HG03060 (cell line): ENCODE data around the gene RTRAF.

Experiments used
- ATAC-seq: cut with Tn5 transposase; IDR thresholded peaks from one replicate; pipeline ENCODE4 v1.9.1; 2021; ENCODE audit warnings: low read depth, moderate number of reproducible peaks; ENCODE audit not compliant: unreplicated experiment

RTRAF gene

GRCh38 chr14:52020161-52020714, 30.9 kb downstream of the RTRAF start:
- no peak for ATAC-seq

DNA sequence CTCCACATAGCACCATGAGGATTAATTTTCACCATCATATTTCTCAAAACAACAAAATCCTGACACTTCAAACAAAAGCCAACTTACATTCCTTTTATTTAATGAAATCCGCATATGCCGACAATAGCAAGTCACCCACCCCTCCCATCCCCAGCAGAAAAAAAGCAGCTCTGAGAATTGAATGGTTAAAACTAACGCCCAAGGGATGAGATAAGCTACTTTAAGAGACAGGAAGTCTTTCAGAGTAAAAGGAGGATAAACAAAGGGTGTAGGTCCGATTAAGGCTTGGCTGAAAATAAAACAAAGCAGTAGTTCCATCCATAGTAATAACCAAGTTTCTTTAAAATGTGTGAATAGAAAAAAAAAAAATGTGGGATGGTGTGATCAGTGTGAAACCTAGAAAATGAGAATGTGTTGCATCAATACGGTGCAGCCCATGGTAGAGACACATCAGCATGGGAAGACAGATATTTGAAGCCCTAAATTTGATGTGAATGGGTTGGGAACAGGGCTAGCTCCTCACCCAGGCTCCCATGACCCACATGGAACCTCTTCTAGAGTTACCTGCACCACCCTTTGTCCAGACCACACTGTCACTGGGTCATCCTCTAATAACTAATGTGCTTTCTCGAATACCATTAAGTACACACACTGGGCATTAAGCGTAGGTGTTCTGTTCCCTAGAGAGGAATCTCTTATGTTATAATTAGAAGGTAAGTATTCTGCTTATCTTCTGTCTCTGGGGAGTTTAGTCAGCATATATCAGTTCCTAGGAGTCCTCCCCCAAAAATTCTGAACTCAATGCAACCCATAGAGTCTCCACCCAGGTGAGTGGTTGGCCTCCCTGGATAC, 31.7 kb downstream of the RTRAF start:
- no peak for ATAC-seq

GRCh38 chr14:52021957-52022600, 32.7 kb downstream of the RTRAF start:
- ATAC-seq, result peak; percentile 88

DNA sequence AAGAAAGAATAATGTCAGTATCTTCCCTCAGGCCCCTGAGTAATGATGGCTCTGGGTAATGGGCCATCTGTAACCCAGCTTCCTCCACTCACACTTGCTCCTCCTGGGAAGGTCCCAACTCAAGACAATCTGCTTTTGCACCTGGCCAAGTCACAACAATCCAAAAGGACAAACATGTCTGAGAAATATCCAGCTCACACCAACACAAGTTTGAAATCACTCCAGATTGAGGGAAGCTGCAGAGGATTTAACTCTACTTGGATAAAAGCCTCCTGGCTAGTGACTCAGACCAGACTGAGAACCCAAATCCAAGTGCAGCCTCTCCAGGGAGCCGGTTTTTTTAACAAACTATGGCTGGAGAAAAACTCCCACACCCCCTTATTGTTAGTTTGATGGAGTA, 34.2 kb downstream of the RTRAF start:
- ATAC-seq, result no peak

GRCh38 chr14:52025310-52025709, 36.0 kb downstream of the RTRAF start:
- ATAC-seq, result no peak

GRCh38 chr14:52026017-52026660, 36.8 kb downstream of the RTRAF start:
- no peak for ATAC-seq

DNA sequence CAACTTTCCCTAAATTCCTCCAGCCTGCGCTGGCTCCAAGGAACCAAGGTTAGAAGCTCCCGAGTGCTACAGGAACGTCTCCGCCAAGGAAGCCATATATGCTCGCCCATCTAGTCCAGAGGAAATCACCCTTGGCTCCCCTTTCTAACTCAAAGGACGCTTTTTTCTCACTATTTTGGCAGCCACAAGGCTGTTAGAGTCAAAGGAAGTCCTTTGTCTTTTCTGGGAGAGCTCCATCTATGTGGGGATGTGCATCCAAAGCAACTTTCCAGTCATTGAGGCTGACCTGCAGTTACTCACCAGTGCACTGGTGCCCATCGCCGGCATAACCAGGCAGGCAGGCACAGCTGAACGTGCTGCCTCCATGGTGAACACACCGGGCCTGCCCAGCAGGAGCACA, 37.6 kb downstream of the RTRAF start:
- no peak for ATAC-seq

DNA sequence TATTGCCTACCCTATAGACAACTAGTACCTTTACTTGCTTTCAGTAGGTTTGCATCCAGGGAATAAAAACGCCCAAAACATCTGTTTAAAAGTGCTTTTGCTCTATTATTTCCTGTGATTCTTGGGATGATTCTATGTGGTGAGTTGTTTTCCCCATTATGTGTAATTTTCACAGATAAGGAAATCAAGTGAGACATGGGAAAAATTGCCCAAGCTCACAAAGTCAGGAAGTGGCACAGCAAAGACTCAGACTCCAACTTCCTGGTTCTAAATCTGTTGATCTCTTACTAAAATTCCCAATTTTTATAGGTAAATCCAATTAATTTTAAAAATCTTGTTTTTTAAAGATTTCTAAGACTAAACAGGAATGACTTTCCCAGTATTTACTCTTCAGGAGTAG, 40.5 kb downstream of the RTRAF start:
- no peak for ATAC-seq

DNA sequence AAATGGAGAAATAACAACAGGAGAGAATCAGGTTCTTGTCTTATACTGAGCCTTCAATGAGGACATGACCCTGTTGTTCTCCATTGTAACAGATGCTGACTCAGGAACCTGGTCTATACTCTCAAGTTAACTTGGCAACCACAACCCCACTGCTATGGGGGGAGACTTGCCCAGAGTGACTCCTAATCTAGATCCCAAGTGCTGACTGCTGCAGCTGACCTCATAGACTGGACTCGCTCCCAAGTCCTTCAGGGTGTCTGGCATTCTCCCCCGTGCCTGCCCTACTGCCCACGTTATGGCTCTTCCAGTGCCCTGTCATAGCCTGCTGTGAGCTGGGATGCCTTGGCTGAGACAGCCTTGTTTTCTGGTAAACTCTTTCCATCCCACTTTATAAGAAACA, 42.4 kb downstream of the RTRAF start:
- no peak for ATAC-seq

DNA sequence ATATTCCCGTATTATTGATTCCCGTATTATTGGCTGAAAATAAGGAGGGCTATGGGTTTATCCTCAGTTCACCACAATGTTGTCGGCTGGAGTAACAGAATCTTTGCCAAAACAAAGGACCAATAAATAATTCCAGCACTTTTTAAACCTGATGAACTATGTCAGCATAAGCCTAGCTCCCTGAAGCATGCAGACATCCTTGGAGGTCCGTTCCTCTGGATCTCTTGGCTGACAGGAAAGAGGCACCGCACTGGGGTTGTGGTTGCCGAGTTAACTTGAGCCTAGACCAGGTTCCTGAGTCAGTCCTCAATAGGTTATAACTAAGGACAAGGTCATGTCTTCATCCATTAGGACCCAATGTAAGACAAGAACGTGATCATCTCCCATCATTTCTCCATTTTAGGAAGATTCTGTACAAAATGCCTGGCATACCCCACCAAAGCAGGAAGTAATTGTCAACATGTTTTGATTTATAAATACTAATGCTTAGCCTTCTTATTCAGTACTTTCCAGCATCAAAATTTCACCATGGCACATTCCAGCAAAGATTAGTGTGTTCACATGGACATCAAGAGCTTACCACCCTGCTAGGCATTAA, 43.0 kb downstream of the RTRAF start:
- no peak for ATAC-seq

- ATAC-seq, result no peak
Measured at GRCh38 chr14:52033101-52033642, 43.8 kb downstream of the RTRAF start.

DNA sequence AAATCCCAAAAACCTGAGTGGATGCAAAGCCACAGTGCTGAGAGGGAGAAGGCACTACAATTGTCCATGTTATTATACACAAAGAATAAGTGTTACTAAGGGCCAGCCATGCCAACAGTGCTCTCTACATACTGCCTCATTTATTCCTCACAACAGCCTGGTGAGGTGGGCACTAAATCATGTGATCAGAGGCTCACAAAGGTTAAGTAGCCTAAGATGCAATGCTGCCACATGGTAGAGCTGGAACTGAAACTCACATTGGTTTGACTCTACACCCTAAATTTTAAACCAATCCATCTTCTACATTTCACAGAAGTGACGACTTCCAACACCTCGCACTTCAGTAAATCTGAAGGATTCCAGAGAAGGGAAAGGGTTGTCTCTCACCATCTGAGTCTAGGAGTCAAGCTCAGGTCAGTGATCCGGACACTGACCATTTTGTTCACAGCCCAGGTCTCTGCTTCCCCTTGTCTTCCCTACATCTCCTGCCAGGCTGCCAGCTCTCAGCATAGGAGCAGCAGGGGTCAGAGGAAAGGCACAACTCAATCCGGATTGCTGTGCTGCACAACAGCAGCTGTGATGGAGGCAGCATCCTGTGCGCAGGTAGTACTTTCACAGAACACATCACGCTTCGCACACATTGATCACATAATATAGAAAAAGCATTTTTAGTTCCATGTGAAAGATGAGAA, 49.9 kb downstream of the RTRAF start:
- no peak for ATAC-seq

GRCh38 chr14:52040598-52040997, 51.3 kb downstream of the RTRAF start:
- no peak for ATAC-seq

DNA sequence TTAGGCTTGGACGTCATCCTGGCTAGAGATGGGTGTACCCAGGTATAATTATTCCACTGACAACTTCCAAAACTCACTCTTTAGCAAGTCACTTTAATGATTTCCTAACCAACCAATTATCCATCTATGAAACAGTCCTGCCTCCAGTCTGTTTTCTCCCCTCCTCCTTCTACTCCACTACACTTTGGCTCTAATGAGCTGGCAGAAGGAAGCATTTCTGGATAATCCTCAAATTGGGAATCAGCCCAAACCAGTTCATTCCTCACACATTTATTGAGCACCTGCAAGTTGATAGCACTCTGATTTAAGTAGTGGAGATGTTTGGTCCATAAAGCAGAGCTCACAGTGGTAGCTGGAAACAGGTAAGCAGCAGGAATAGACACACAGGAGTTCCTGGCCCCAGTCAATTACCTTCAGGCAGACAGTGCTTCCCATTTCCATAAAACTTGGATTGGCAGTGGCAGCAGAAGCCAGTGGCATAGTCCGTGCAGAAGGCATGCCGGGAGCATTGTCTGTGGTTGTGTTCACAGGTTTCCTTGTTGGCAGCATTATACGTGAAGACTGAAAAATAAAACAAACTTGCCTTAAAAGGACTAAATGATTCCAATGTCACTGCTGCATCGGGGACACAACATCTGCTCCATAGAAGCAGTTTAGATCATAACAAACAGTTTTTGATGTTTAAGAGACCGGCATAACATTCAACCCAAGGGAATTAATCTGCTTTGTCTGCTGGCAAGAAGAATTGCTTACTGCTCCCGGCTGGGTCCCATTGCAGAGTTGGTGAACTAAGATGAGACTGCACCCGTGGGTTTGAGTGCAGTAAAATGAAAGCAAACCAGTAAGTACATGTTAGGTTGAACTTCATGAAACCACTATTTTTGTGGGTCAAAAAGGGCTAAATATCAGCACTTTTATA, 53.3 kb downstream of the RTRAF start:
- ATAC-seq, result no peak

- no peak for ATAC-seq
Measured at GRCh38 chr14:52043690-52044089, 54.3 kb downstream of the RTRAF start.

- no peak for ATAC-seq
Measured at GRCh38 chr14:52044791-52045522, 55.6 kb downstream of the RTRAF start.

GRCh38 chr14:52046376-52046917, 57.1 kb downstream of the RTRAF start:
- no peak for ATAC-seq

DNA sequence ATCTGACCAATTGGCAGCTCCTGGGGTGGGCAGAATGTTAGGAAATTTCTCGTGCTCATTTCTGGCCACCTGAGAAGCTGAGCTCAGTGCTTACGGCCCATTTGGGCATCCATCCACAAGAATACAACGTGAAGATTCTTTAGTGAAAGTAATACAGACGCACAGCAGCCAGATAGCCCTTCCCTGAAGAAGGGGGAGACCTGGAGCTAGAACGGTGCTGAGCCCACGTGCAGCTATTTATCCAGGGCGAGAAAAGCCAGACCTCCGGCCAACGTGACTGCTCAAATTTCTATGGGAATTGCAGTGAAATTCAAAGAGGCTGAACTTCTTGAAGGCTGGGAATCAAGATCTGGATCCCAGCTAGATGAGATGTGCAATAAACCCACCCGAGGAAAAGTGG, 58.8 kb downstream of the RTRAF start:
- ATAC-seq, result no peak
